ENCODE measurements around the gene TOX4. TPM values are rescaled to one million over a fixed set of nuclear protein-coding genes. Genes with fewer than 3 reads are reported as not detected.

Gene TOX4
- total RNA-seq, 4 donors from 2014 or later = 28.0 to 45.2 (median 39.9) TPM

GRCh38 chr14:21529515-21529914, 52.5 kb downstream of the TOX4 start:
- Histone ChIP-seq H3K36me3 (peaks cover 0 to 8% (median 0%) of the 10 kb centered on the region in 3 donors), H3K4me3 (no peak overlapping the region), H3K9me3 (no peaks in the 10 kb centered on the region), H3K27me3 (peaks cover 0 to 3% of the 10 kb centered on the region in 2 donors), H3K27ac (no peak overlapping the region), H3K4me1 (peaks cover 0 to 22% (median 7%) of the 10 kb centered on the region in 4 donors)
- no peak for DNase-seq (ENCODE audit: low spot score in 2 of 2)
- 92 to 96% methylated on average over 1 of the region's 1 CpG for WGBS, 2 donors
- TF ChIP-seq POLR2A (IDR thresholded peaks at IDR 0.05) (no peak), EP300 (IDR thresholded peaks at IDR 0.05) (no peak)

GRCh38 chr14:21533294-21533693, 56.3 kb downstream of the TOX4 start:
- TF ChIP-seq EP300 (IDR thresholded peaks at IDR 0.05) (no peak), POLR2A (IDR thresholded peaks at IDR 0.05) (no peak), CTCF (IDR thresholded peaks at IDR 0.05) (no peak)
- no peak overlapping the region for H3K27ac ChIP-seq
- H3K36me3 ChIP-seq = no peaks in the 10 kb centered on the region
- H3K9me3 ChIP-seq = no peaks in the 10 kb centered on the region
- no peak for DNase-seq (ENCODE audit: low spot score in 2 of 2)
- peaks cover 0 to 38% of the 10 kb centered on the region in 2 donors for H3K27me3 ChIP-seq
- H3K4me3 ChIP-seq = no peak overlapping the region
- H3K4me1 ChIP-seq = peaks cover 0 to 17% (median 2%) of the 10 kb centered on the region in 4 donors

GRCh38 chr14:21534576-21534975, 57.6 kb downstream of the TOX4 start:
- Histone ChIP-seq H3K27ac (no peak overlapping the region), H3K27me3 (peaks cover 0 to 45% of the 10 kb centered on the region in 2 donors), H3K9me3 (no peaks in the 10 kb centered on the region), H3K4me3 (no peak overlapping the region), H3K4me1 (peaks cover 0 to 17% (median 2%) of the 10 kb centered on the region in 4 donors), H3K36me3 (no peaks in the 10 kb centered on the region)
- DNase-seq (ENCODE audit: low spot score in 2 of 2) = no peak
- 80 to 85% methylated on average over 4 of the region's 4 CpGs for WGBS, 2 donors
- TF ChIP-seq CTCF (IDR thresholded peaks at IDR 0.05) = no peak
- no peak for TF ChIP-seq POLR2A (IDR thresholded peaks at IDR 0.05)
- TF ChIP-seq EP300 (IDR thresholded peaks at IDR 0.05) = no peak

- H3K4me3 ChIP-seq = peak overlapping the region in 1 of 4 donors; percentile 48
- TF ChIP-seq EP300 (IDR thresholded peaks at IDR 0.05) = no peak
- no peak for DNase-seq (ENCODE audit: low spot score in 2 of 2)
- peaks cover 0 to 45% of the 10 kb centered on the region in 2 donors for H3K27me3 ChIP-seq
- H3K36me3 ChIP-seq = no peaks in the 10 kb centered on the region
- peaks cover 0 to 17% (median 2%) of the 10 kb centered on the region in 4 donors for H3K4me1 ChIP-seq
- 22 to 25% methylated on average over 6 of the region's 6 CpGs for WGBS, 2 donors
- no peaks in the 10 kb centered on the region for H3K9me3 ChIP-seq
- no peak overlapping the region for H3K27ac ChIP-seq
Measured at GRCh38 chr14:21535545-21536417, 58.8 kb downstream of the TOX4 start.

GRCh38 chr14:21536418-21537089, 59.6 kb downstream of the TOX4 start:
- Histone ChIP-seq H3K36me3 (no peaks in the 10 kb centered on the region), H3K27me3 (peaks cover 0 to 45% of the 10 kb centered on the region in 2 donors), H3K4me3 (peak overlapping the region in 3 of 4 donors; percentile 22 to 48 (median 33)), H3K27ac (no peak overlapping the region), H3K9me3 (no peaks in the 10 kb centered on the region), H3K4me1 (peaks cover 0 to 17% (median 2%) of the 10 kb centered on the region in 4 donors)
- TF ChIP-seq CTCF (IDR thresholded peaks at IDR 0.05) = no peak
- no peak for TF ChIP-seq POLR2A (IDR thresholded peaks at IDR 0.05)
- TF ChIP-seq EP300 (IDR thresholded peaks at IDR 0.05) = no peak
- 4 to 5% methylated on average over 25 of the region's 25 CpGs for WGBS, 2 donors
- DNase-seq (ENCODE audit: low spot score in 2 of 2) = no peak

- Histone ChIP-seq H3K36me3 (no peaks in the 10 kb centered on the region), H3K27me3 (peaks cover 0 to 45% of the 10 kb centered on the region in 2 donors), H3K4me1 (peaks cover 0 to 17% (median 2%) of the 10 kb centered on the region in 4 donors), H3K27ac (no peak overlapping the region), H3K9me3 (no peaks in the 10 kb centered on the region), H3K4me3 (peak overlapping the region in 3 of 4 donors; percentile 22 to 48 (median 33))
- TF ChIP-seq CTCF (IDR thresholded peaks at IDR 0.05) (no peak), EP300 (IDR thresholded peaks at IDR 0.05) (no peak), POLR2A (IDR thresholded peaks at IDR 0.05) (no peak)
- 10% methylated on average over 3 of the region's 3 CpGs for WGBS, 2 donors
- DNase-seq (ENCODE audit: low spot score in 2 of 2) = no peak
Measured at GRCh38 chr14:21537090-21537424, 60.1 kb downstream of the TOX4 start.

Measured in tibial nerve (tissue), 4 donors.